Panc1 (cell line): ENCODE data around the gene STXBP4.

Experiments used
- POLR2AphosphoS5 ChIP-seq: IDR thresholded peaks from 2 replicates; pipeline ENCODE4 v1.6.1; 2012; ENCODE audit warnings: mild to moderate bottlenecking, low read depth, low read length, moderate library complexity
- TCF7L2 ChIP-seq: IDR thresholded peaks from 2 replicates; pipeline ENCODE4 v1.6.1; 2011; ENCODE audit warnings: mild to moderate bottlenecking, low read depth, low read length, inconsistent platforms
- TF ChIP-seq, protein P1 (sequence below): fragments of 450-650 bp; IDR thresholded peaks from 2 replicates; pipeline ENCODE4 v1.5.1; 2017; ENCODE audit warnings: mild to moderate bottlenecking
- TF ChIP-seq, protein P2 (sequence below), 2 experiments: IDR thresholded peaks; 2 replicates each; pipeline ENCODE4 v1.6.1; 2011 to 2012; ENCODE audit warnings: low read depth in 2 of 2, control low read depth in 1 of 2, low read length in 1 of 2, mild to moderate bottlenecking in 1 of 2, moderate library complexity in 1 of 2; ENCODE audit not compliant: insufficient read depth in 1 of 2

DNA sequence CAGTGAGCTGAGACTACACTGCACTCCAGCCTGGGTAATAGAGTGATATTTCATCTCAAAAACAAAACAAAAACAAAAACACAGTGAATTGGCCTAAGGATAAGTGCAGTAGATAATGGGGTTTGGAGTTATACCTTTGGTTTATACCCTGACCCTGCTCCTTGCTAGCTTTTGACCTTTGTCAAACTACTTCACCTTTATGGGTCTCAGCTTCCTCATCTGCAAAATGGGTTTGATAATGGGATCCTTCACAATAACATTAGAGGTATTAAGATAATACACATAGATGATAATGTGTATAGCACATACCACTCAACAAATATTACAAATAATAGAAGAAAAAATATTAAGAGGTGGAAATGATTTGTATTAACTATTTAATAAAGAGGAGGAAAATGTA, 85.9 kb downstream of the STXBP4 start:
- TF ChIP-seq, protein P1, sequence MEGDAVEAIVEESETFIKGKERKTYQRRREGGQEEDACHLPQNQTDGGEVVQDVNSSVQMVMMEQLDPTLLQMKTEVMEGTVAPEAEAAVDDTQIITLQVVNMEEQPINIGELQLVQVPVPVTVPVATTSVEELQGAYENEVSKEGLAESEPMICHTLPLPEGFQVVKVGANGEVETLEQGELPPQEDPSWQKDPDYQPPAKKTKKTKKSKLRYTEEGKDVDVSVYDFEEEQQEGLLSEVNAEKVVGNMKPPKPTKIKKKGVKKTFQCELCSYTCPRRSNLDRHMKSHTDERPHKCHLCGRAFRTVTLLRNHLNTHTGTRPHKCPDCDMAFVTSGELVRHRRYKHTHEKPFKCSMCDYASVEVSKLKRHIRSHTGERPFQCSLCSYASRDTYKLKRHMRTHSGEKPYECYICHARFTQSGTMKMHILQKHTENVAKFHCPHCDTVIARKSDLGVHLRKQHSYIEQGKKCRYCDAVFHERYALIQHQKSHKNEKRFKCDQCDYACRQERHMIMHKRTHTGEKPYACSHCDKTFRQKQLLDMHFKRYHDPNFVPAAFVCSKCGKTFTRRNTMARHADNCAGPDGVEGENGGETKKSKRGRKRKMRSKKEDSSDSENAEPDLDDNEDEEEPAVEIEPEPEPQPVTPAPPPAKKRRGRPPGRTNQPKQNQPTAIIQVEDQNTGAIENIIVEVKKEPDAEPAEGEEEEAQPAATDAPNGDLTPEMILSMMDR = no peak
- TF ChIP-seq POLR2AphosphoS5 (no peak), TCF7L2 (no peak)
- TF ChIP-seq, protein P2, sequence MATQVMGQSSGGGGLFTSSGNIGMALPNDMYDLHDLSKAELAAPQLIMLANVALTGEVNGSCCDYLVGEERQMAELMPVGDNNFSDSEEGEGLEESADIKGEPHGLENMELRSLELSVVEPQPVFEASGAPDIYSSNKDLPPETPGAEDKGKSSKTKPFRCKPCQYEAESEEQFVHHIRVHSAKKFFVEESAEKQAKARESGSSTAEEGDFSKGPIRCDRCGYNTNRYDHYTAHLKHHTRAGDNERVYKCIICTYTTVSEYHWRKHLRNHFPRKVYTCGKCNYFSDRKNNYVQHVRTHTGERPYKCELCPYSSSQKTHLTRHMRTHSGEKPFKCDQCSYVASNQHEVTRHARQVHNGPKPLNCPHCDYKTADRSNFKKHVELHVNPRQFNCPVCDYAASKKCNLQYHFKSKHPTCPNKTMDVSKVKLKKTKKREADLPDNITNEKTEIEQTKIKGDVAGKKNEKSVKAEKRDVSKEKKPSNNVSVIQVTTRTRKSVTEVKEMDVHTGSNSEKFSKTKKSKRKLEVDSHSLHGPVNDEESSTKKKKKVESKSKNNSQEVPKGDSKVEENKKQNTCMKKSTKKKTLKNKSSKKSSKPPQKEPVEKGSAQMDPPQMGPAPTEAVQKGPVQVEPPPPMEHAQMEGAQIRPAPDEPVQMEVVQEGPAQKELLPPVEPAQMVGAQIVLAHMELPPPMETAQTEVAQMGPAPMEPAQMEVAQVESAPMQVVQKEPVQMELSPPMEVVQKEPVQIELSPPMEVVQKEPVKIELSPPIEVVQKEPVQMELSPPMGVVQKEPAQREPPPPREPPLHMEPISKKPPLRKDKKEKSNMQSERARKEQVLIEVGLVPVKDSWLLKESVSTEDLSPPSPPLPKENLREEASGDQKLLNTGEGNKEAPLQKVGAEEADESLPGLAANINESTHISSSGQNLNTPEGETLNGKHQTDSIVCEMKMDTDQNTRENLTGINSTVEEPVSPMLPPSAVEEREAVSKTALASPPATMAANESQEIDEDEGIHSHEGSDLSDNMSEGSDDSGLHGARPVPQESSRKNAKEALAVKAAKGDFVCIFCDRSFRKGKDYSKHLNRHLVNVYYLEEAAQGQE (IDR thresholded peaks at IDR 0.05; ENCODE audit: insufficient read depth in 1 of 2, low read depth in 2 of 2, low read length in 1 of 2) = no peak
